Breast epithelium (tissue), 4 donors: ENCODE data around the gene AOC3. TPM values are rescaled to one million over a fixed set of nuclear protein-coding genes. Genes with fewer than 3 reads are reported as not detected.

ENCODE experiments used
- DNase-seq, 2 donors: peaks; one replicate each; pipeline ENCODE4 v3.0.0-alpha.2; 2019; ENCODE audit warnings: low spot score in 2 of 2
- H3K27ac ChIP-seq, 2 donors: fragments of 200-600 bp; sonication (generic) in 1 of 2; one replicate each; pipeline ENCODE4 v1.5.1; 2016 to 2019; ENCODE audit warnings: mild to moderate bottlenecking in 1 of 2
- H3K27me3 ChIP-seq, 2 donors: fragments of 200-600 bp; sonication (generic) in 1 of 2; one replicate each; pipeline versions ENCODE4 v1.5.1 to v1.6.0; 2017 to 2019; ENCODE audit warnings: control low read depth in 1 of 2, mild to moderate bottlenecking in 1 of 2
- H3K36me3 ChIP-seq: fragments of 200-600 bp; one replicate; pipeline ENCODE4 v1.5.1; 2019
- H3K4me1 ChIP-seq, 2 donors: fragments of 200-600 bp; sonication (generic); one replicate each; pipeline ENCODE4 v1.5.1; 2016 to 2019; ENCODE audit warnings: control low read depth in 1 of 2
- H3K4me3 ChIP-seq, 3 donors: fragments of 200-600 bp; sonication (generic); 1 replicate in 2 of 3; 2 replicates in 1 of 3; pipeline ENCODE4 v1.5.1; 2016 to 2019; ENCODE audit warnings: mild to moderate bottlenecking in 3 of 3, moderate library complexity in 2 of 3
- H3K9me3 ChIP-seq, 2 donors: fragments of 200-600 bp; sonication (generic) in 1 of 2; one replicate each; pipeline ENCODE4 v1.5.1; 2016 to 2019; ENCODE audit warnings: control low read depth in 1 of 2
- POLR2A ChIP-seq: fragments of 450-650 bp; IDR thresholded peaks from one replicate; pipeline ENCODE4 v1.6.1; 2016; ENCODE audit warnings: antibody characterized with exemption, mild to moderate bottlenecking, moderate library complexity
- POLR2AphosphoS5 ChIP-seq, 3 donors: sonication (generic); formaldehyde crosslinking; IDR thresholded peaks; one replicate each; pipeline ENCODE4 v1.6.1; 2017; ENCODE audit warnings: antibody characterized with exemption in 3 of 3
- intact Hi-C: fragments of 100-400 bp; cut with DNase I; formaldehyde crosslinking; loops from one replicate; pipeline ENCODE4 v1.15.1; 2023; ENCODE audit warnings: low total_unique reads
- total RNA-seq, 3 donors: library from RNA; depleted of rRNA; stranded (reverse); fragments of >200 nt; gene quantifications; one replicate each; pipeline ENCODE4 v1.1.0, GENCODE V29; 2016
- TF ChIP-seq, protein P1 (sequence below), 3 donors: fragments of 450-650 bp; IDR thresholded peaks; one replicate each; pipeline ENCODE4 v1.5.1; 2016 to 2017; ENCODE audit warnings: antibody characterized with exemption in 3 of 3, mild to moderate bottlenecking in 3 of 3, moderate library complexity in 3 of 3

The AOC3 gene
- total RNA-seq, 3 donors from 2014 or later: 16.2 to 247 (median 25.6) TPM

GRCh38 chr17:42814633-42815399, 36.2 kb upstream of the AOC3 start:
- no peaks in the 10 kb centered on the region for H3K27me3 ChIP-seq
- intact Hi-C loops: no loop called here
- no peak overlapping the region for H3K27ac ChIP-seq
- no peaks in the 10 kb centered on the region for H3K9me3 ChIP-seq
- H3K4me1 ChIP-seq: no peaks in the 10 kb centered on the region
- H3K36me3 ChIP-seq: peaks cover 15% of the 10 kb centered on the region
- TF ChIP-seq POLR2AphosphoS5 (IDR thresholded peaks at IDR 0.05) (no peak), POLR2A (no peak)
- TF ChIP-seq, protein P1, sequence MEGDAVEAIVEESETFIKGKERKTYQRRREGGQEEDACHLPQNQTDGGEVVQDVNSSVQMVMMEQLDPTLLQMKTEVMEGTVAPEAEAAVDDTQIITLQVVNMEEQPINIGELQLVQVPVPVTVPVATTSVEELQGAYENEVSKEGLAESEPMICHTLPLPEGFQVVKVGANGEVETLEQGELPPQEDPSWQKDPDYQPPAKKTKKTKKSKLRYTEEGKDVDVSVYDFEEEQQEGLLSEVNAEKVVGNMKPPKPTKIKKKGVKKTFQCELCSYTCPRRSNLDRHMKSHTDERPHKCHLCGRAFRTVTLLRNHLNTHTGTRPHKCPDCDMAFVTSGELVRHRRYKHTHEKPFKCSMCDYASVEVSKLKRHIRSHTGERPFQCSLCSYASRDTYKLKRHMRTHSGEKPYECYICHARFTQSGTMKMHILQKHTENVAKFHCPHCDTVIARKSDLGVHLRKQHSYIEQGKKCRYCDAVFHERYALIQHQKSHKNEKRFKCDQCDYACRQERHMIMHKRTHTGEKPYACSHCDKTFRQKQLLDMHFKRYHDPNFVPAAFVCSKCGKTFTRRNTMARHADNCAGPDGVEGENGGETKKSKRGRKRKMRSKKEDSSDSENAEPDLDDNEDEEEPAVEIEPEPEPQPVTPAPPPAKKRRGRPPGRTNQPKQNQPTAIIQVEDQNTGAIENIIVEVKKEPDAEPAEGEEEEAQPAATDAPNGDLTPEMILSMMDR (IDR thresholded peaks at IDR 0.05): no peak
- DNase-seq: no peak
- H3K4me3 ChIP-seq: no peak overlapping the region

DNA sequence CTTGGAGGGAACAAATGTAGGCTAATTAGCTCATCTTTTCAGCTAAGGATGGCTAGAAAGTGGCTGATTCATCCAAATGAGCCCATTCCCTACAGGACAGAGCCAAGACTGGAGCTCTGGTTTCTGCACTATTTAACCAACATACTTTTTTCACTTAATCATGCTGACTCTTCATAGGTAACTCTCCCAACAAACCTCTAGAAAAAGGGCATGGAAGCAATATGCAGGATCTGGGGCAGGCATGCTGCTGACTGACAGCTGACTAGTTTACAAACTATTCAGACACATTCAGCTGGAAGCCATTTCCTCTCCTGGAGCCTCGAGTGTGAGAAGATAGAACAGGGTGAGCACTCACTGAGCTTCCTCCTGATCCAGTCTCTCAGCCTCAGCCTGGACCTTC, 33.1 kb upstream of the AOC3 start:
- peaks cover 11% of the 10 kb centered on the region for H3K36me3 ChIP-seq
- DNase-seq: no peak
- intact Hi-C loops: no loop called here

GRCh38 chr17:42818379-42818778, 32.6 kb upstream of the AOC3 start:
- Histone ChIP-seq H3K4me1 (peaks cover 0 to 3% of the 10 kb centered on the region in 2 donors), H3K27ac (no peak overlapping the region), H3K27me3 (no peaks in the 10 kb centered on the region), H3K9me3 (no peaks in the 10 kb centered on the region), H3K4me3 (no peak overlapping the region), H3K36me3 (peaks cover 11% of the 10 kb centered on the region)
- no peak for TF ChIP-seq POLR2AphosphoS5 (IDR thresholded peaks at IDR 0.05)
- intact Hi-C loops: no loop called here
- DNase-seq: no peak

More for the DNA sequence above, 33.1 kb upstream of the AOC3 start:
- TF ChIP-seq POLR2AphosphoS5 (IDR thresholded peaks at IDR 0.05) (no peak), POLR2A (no peak)
- TF ChIP-seq, protein P1 (IDR thresholded peaks at IDR 0.05): no peak
- no peaks in the 10 kb centered on the region for H3K27me3 ChIP-seq
- no peak overlapping the region for H3K4me3 ChIP-seq
- no peaks in the 10 kb centered on the region for H3K9me3 ChIP-seq
- H3K27ac ChIP-seq: no peak overlapping the region
- no peaks in the 10 kb centered on the region for H3K4me1 ChIP-seq

- TF ChIP-seq POLR2A (no peak), POLR2AphosphoS5 (IDR thresholded peaks at IDR 0.05) (no peak)
- TF ChIP-seq, protein P1 (IDR thresholded peaks at IDR 0.05): peak in 2 of 3 donors; percentile 29 to 41
- DNase-seq: no peak
- Histone ChIP-seq H3K27me3 (no peaks in the 10 kb centered on the region), H3K9me3 (no peaks in the 10 kb centered on the region), H3K4me3 (no peak overlapping the region), H3K36me3 (peaks cover 9% of the 10 kb centered on the region), H3K4me1 (peaks cover 0 to 3% of the 10 kb centered on the region in 2 donors), H3K27ac (no peak overlapping the region)
- intact Hi-C loops: no loop called here
Measured at GRCh38 chr17:42819939-42820535, 31.0 kb upstream of the AOC3 start.

- no peak for DNase-seq
- H3K36me3 ChIP-seq: peaks cover 8% of the 10 kb centered on the region
- H3K4me3 ChIP-seq: no peak overlapping the region
- no peaks in the 10 kb centered on the region for H3K9me3 ChIP-seq
- peaks cover 0 to 3% of the 10 kb centered on the region in 2 donors for H3K4me1 ChIP-seq
- intact Hi-C loops: no loop called here
- H3K27ac ChIP-seq: no peak overlapping the region
- no peaks in the 10 kb centered on the region for H3K27me3 ChIP-seq
- TF ChIP-seq POLR2AphosphoS5 (IDR thresholded peaks at IDR 0.05) (no peak), POLR2A (no peak)
- TF ChIP-seq, protein P1 (IDR thresholded peaks at IDR 0.05): no peak
Measured at GRCh38 chr17:42821176-42821575, 29.8 kb upstream of the AOC3 start.
